Measurements from ENCODE around the gene UGT1A6. TPM values are rescaled to one million over a fixed set of nuclear protein-coding genes. Genes with fewer than 3 reads are reported as not detected.

The UGT1A6 gene
- polyA plus RNA-seq, 1 of the 3 experiments (the other 2 are of a cell fraction) = not detected

DNA sequence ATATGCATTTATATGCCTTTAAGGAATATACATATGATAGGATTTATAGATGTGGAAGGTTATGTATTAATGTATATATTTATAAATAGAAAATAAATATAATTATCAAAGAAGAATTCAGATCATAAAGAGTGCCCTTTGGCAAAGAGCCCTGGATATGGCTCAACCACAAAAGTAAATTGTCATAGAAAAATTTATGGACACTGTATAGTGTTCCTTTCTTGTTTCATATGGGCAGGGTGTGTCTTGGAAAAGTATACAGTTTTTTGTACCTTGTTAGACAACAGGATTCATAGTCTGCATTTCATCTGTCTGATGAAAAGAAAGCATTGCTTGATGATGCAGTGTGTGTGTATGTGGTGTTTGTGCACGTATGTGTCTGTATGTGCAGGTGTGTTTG lies 8.1 kb upstream of the UGT1A6 start (continued):
- TF ChIP-seq, protein P1, sequence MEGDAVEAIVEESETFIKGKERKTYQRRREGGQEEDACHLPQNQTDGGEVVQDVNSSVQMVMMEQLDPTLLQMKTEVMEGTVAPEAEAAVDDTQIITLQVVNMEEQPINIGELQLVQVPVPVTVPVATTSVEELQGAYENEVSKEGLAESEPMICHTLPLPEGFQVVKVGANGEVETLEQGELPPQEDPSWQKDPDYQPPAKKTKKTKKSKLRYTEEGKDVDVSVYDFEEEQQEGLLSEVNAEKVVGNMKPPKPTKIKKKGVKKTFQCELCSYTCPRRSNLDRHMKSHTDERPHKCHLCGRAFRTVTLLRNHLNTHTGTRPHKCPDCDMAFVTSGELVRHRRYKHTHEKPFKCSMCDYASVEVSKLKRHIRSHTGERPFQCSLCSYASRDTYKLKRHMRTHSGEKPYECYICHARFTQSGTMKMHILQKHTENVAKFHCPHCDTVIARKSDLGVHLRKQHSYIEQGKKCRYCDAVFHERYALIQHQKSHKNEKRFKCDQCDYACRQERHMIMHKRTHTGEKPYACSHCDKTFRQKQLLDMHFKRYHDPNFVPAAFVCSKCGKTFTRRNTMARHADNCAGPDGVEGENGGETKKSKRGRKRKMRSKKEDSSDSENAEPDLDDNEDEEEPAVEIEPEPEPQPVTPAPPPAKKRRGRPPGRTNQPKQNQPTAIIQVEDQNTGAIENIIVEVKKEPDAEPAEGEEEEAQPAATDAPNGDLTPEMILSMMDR (IDR thresholded peaks at IDR 0.05) = no peak
- no peak for TF ChIP-seq YY1 (IDR thresholded peaks at IDR 0.05; ENCODE audit: low read depth)
- TF ChIP-seq, protein P2, sequence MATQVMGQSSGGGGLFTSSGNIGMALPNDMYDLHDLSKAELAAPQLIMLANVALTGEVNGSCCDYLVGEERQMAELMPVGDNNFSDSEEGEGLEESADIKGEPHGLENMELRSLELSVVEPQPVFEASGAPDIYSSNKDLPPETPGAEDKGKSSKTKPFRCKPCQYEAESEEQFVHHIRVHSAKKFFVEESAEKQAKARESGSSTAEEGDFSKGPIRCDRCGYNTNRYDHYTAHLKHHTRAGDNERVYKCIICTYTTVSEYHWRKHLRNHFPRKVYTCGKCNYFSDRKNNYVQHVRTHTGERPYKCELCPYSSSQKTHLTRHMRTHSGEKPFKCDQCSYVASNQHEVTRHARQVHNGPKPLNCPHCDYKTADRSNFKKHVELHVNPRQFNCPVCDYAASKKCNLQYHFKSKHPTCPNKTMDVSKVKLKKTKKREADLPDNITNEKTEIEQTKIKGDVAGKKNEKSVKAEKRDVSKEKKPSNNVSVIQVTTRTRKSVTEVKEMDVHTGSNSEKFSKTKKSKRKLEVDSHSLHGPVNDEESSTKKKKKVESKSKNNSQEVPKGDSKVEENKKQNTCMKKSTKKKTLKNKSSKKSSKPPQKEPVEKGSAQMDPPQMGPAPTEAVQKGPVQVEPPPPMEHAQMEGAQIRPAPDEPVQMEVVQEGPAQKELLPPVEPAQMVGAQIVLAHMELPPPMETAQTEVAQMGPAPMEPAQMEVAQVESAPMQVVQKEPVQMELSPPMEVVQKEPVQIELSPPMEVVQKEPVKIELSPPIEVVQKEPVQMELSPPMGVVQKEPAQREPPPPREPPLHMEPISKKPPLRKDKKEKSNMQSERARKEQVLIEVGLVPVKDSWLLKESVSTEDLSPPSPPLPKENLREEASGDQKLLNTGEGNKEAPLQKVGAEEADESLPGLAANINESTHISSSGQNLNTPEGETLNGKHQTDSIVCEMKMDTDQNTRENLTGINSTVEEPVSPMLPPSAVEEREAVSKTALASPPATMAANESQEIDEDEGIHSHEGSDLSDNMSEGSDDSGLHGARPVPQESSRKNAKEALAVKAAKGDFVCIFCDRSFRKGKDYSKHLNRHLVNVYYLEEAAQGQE (IDR thresholded peaks at IDR 0.05; ENCODE audit: low read depth, low read length) = no peak
- TF ChIP-seq, protein P3, sequence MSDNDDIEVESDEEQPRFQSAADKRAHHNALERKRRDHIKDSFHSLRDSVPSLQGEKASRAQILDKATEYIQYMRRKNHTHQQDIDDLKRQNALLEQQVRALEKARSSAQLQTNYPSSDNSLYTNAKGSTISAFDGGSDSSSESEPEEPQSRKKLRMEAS (IDR thresholded peaks at IDR 0.05; ENCODE audit: low read depth) = no peak
- TF ChIP-seq, protein P4, sequence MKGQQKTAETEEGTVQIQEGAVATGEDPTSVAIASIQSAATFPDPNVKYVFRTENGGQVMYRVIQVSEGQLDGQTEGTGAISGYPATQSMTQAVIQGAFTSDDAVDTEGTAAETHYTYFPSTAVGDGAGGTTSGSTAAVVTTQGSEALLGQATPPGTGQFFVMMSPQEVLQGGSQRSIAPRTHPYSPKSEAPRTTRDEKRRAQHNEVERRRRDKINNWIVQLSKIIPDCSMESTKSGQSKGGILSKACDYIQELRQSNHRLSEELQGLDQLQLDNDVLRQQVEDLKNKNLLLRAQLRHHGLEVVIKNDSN (IDR thresholded peaks at IDR 0.05; ENCODE audit: borderline replicate concordance, low read depth) = no peak
- TF ChIP-seq TAF1 (IDR thresholded peaks at IDR 0.05; ENCODE audit: borderline replicate concordance, low read depth, low read length) = no peak
- TF ChIP-seq MEF2A (IDR thresholded peaks at IDR 0.05; ENCODE audit: borderline replicate concordance, low read depth) = no peak
- TF ChIP-seq, protein P5, sequence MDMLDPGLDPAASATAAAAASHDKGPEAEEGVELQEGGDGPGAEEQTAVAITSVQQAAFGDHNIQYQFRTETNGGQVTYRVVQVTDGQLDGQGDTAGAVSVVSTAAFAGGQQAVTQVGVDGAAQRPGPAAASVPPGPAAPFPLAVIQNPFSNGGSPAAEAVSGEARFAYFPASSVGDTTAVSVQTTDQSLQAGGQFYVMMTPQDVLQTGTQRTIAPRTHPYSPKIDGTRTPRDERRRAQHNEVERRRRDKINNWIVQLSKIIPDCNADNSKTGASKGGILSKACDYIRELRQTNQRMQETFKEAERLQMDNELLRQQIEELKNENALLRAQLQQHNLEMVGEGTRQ (IDR thresholded peaks at IDR 0.05; ENCODE audit: borderline replicate concordance, low read depth, low read length) = no peak
- no peak for TF ChIP-seq FOSL2 (IDR thresholded peaks at IDR 0.05; ENCODE audit: borderline replicate concordance, low read depth)

DNA sequence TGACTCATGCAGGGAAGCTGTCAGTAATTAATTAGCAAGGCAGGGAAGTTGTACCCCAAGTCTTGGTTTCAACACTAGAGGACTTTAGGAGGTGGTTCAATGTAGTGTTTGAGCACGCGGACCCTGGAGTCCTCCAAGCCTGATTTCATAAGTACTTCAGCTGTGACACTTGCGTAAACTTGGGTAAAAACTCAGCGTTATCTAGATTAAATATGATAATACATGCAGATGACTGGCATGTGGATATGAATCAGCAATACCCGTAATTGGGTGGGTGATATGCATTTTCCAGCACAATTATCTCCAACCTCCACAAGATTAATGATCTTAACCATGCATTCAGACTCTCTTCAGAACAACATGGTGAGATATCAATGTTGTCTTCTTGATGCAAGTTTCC lies 5.8 kb upstream of the UGT1A6 start:
- no peak overlapping the region for H3K27ac ChIP-seq (ENCODE audit: low read depth in 2 of 2, low read length in 1 of 2)
- no peaks in the 10 kb centered on the region for H3K27me3 ChIP-seq (ENCODE audit: insufficient read depth)
- H3K9me3 ChIP-seq = no peaks in the 10 kb centered on the region
- H3K79me2 ChIP-seq (ENCODE audit: insufficient read depth) = no peaks in the 10 kb centered on the region
- H3F3A ChIP-seq (replicated peaks; ENCODE audit: insufficient read depth) = no peaks in the 10 kb centered on the region
- ChIA-PET POLR2A (no interaction called here), CTCF (no interaction called here)
- H3K4me2 ChIP-seq = no peak overlapping the region
- H4K20me1 ChIP-seq (ENCODE audit: insufficient read depth) = no peaks in the 10 kb centered on the region
- WGBS (ENCODE audit: low lambda C conversion rate) = 62% methylated on average over 5 of the region's 5 CpGs
- H3K9me2 ChIP-seq = no peaks in the 10 kb centered on the region
- H2AFZ ChIP-seq (ENCODE audit: low read depth) = no peak overlapping the region
- H3K36me3 ChIP-seq (replicated peaks in 1 of 2; ENCODE audit: control insufficient read depth in 1 of 2, insufficient read depth in 2 of 2, low read length in 1 of 2) = no peaks in the 10 kb centered on the region
- no peak overlapping the region for H3K4me3 ChIP-seq (ENCODE audit: low read depth in 2 of 2, low read length in 1 of 2)
- TF ChIP-seq GATA2 (CRISPR knock-in tag; IDR thresholded peaks at IDR 0.05) (no peak), YY1 (IDR thresholded peaks at IDR 0.05; ENCODE audit: low read depth) (no peak), NRF1 (IDR thresholded peaks at IDR 0.05; ENCODE audit: low read depth, low read length) (no peak), POLR2AphosphoS5 (IDR thresholded peaks at IDR 0.05; ENCODE audit: low read depth, low read length) (no peak), EZH2phosphoT487 (IDR thresholded peaks at IDR 0.05; ENCODE audit: borderline replicate concordance, low read depth) (no peak), ELF1 (IDR thresholded peaks at IDR 0.05) (no peak)
- TF ChIP-seq, protein P6, sequence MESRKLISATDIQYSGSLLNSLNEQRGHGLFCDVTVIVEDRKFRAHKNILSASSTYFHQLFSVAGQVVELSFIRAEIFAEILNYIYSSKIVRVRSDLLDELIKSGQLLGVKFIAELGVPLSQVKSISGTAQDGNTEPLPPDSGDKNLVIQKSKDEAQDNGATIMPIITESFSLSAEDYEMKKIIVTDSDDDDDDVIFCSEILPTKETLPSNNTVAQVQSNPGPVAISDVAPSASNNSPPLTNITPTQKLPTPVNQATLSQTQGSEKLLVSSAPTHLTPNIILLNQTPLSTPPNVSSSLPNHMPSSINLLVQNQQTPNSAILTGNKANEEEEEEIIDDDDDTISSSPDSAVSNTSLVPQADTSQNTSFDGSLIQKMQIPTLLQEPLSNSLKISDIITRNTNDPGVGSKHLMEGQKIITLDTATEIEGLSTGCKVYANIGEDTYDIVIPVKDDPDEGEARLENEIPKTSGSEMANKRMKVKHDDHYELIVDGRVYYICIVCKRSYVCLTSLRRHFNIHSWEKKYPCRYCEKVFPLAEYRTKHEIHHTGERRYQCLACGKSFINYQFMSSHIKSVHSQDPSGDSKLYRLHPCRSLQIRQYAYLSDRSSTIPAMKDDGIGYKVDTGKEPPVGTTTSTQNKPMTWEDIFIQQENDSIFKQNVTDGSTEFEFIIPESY (IDR thresholded peaks at IDR 0.05; ENCODE audit: borderline replicate concordance, low read depth) = no peak
- TF ChIP-seq, protein P3 (IDR thresholded peaks at IDR 0.05; ENCODE audit: low read depth) = no peak
- no peak overlapping the region for H3K9ac ChIP-seq
- no peak for DNase-seq
- no peaks in the 10 kb centered on the region for H3K4me1 ChIP-seq (ENCODE audit: control insufficient read depth in 1 of 2, insufficient read depth in 2 of 2, low read depth in 1 of 2, low read length in 1 of 2)

All from SK-N-SH (cell line).